ENCODE data around the gene TMEM201.
"Not testable (repeated sequence)": the region's sequence is repeated elsewhere in the genome, so short reads cannot be mapped to it uniquely, and the experiment has no call there.

Gene TMEM201

GRCh38 chr1:9561429-9561828 is 27.3 kb upstream of the TMEM201 start:
- peak; percentile 98 for DNase-seq (ENCODE audit: low read depth)
- TF ChIP-seq CTCF (conservative IDR thresholded peaks at IDR 0.05; ENCODE audit: low read depth, low read length), result no peak
- H3K4me3 ChIP-seq (ENCODE audit: low read length), result no peak overlapping the region

GRCh38 chr1:9569267-9569666 is 19.4 kb upstream of the TMEM201 start:
- TF ChIP-seq CTCF (conservative IDR thresholded peaks at IDR 0.05; ENCODE audit: low read depth, low read length), result no peak
- no peak overlapping the region for H3K4me3 ChIP-seq (ENCODE audit: low read length)

GRCh38 chr1:9570886-9571529 is 17.7 kb upstream of the TMEM201 start:
- DNase-seq (ENCODE audit: low read depth), result not testable (repeated sequence)

More at GRCh38 chr1:9569267-9569666, 19.4 kb upstream of the TMEM201 start:
- no peak for DNase-seq (ENCODE audit: low read depth)

DNA sequence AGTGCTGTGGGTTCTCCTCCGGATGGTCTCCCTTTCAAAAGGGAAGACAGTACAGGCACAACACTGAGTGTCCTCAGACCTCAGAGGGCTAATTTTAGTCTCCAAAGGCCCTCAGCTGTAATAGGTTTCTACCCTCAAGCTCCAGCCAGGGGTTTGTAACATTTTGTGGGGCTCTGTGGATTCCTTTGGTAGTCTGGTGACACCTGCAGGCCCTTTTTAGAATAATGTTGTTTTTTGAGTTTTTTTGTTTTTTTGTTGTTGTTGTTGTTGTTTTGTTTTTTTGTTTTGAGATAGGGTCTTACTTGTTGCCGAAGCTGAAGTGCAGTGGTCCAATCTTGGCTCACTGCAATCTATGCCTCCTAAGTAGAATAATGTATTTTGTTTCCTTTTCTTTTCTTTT is 15.0 kb upstream of the TMEM201 start:
- TF ChIP-seq CTCF (conservative IDR thresholded peaks at IDR 0.05; ENCODE audit: low read depth, low read length), result no peak
- no peak overlapping the region for H3K4me3 ChIP-seq (ENCODE audit: low read length)
- DNase-seq (ENCODE audit: low read depth), result no peak

More at GRCh38 chr1:9570886-9571529, 17.7 kb upstream of the TMEM201 start:
- H3K4me3 ChIP-seq (ENCODE audit: low read length), result not testable (repeated sequence)

GRCh38 chr1:9575486-9575885 is 13.2 kb upstream of the TMEM201 start:
- DNase-seq (ENCODE audit: low read depth), result no peak
- TF ChIP-seq CTCF (conservative IDR thresholded peaks at IDR 0.05; ENCODE audit: low read depth, low read length), result no peak
- no peak overlapping the region for H3K4me3 ChIP-seq (ENCODE audit: low read length)

DNA sequence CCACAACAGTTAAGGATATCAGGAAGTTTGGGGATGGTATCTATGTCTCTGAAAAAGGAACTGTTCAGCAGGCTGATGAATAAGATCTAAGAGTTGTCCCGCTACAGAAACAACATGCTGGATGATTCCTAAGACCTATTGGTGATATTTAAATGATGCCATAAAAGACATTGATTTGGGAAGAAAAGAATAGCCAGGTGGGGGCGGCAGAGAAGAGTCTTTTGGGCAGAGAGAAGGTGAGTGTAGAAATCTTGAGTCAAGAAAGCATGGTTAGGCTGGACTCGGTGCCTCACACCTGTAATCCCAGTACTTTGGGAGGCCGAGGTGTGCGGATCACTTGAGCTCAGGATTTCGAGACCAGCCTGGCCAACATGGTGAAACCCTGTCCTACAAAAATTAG is 11.8 kb upstream of the TMEM201 start:
- DNase-seq (ENCODE audit: low read depth), result no peak
- peak; percentile 7 for TF ChIP-seq CTCF (conservative IDR thresholded peaks at IDR 0.05; ENCODE audit: low read depth, low read length)
- no peak overlapping the region for H3K4me3 ChIP-seq (ENCODE audit: low read length)

- no peak overlapping the region for H3K4me3 ChIP-seq (ENCODE audit: low read length)
- TF ChIP-seq CTCF (conservative IDR thresholded peaks at IDR 0.05; ENCODE audit: low read depth, low read length), result no peak
- no peak for DNase-seq (ENCODE audit: low read depth)
Observed at GRCh38 chr1:9577423-9577822, 11.3 kb upstream of the TMEM201 start.

Data from retinal pigment epithelial cell (primary cell).